SJCRH30 (cell line): Measurements from ENCODE around the gene SYTL5. TPM values are rescaled to one million over a fixed set of nuclear protein-coding genes. Genes with fewer than 3 reads are reported as not detected.
A peak's percentile ranks its signal among the peaks of the same experiment; 100 is the strongest.

Experiments used
- DNase-seq, 2 experiments: peaks; one replicate each; pipeline ENCODE4 v3.0.0-alpha.2; 2015 to 2020
- H3K27ac ChIP-seq: fragments of 250-450 bp; sonication (Bioruptor Pico); 2 replicates; pipeline ENCODE4 v1.5.1; 2020; ENCODE audit warnings: mild to moderate bottlenecking, moderate library complexity
- H3K27me3 ChIP-seq: fragments of 250-450 bp; sonication (Bioruptor Pico); 2 replicates; pipeline ENCODE4 v1.5.1; 2020; ENCODE audit warnings: mild to moderate bottlenecking, moderate library complexity
- H3K36me3 ChIP-seq: fragments of 250-450 bp; sonication (Bioruptor Pico); 2 replicates; pipeline ENCODE4 v1.5.1; 2020; ENCODE audit warnings: mild to moderate bottlenecking, moderate library complexity
- H3K4me1 ChIP-seq: fragments of 250-450 bp; sonication (Bioruptor Pico); 2 replicates; pipeline ENCODE4 v1.5.1; 2020; ENCODE audit warnings: mild to moderate bottlenecking, moderate library complexity
- H3K4me3 ChIP-seq: fragments of 250-450 bp; sonication (Bioruptor Pico); 2 replicates; pipeline ENCODE4 v1.5.1; 2020; ENCODE audit warnings: mild to moderate bottlenecking, moderate library complexity
- H3K9me3 ChIP-seq: fragments of 250-450 bp; sonication (Bioruptor Pico); replicated peaks from 2 replicates; pipeline ENCODE4 v1.5.1; 2020; ENCODE audit warnings: mild to moderate bottlenecking, moderate library complexity
- total RNA-seq: library from RNA; depleted of rRNA; stranded (reverse); fragments of >200 nt; shearing (Covaris generic); gene quantifications from 2 replicates; pipeline ENCODE4 v1.2.3, GENCODE V29; 2014

The SYTL5 gene
- total RNA-seq, 1 experiment from 2014 or later, result 0.28 TPM

DNA sequence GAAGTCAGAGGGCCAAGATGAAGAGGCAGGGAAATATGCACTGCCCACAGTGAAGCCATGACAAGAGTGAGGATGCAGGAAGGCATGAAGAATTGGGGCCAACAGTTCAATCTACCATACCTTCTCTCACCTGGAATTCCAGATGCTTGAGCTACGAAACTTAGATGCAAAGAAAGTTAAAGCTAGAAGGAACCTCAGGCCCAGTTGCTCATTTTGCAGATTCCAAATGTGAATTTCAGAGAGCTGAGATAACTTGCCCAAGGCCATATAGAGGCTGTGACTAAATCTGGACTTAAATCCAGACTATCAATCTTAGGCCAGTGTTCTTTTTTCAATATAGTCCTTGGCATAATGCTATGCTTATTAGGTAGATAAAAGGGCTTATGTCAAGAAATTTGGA is 121.6 kb downstream of the SYTL5 start:
- Histone ChIP-seq H3K4me3 (no peak overlapping the region), H3K27ac (no peak overlapping the region), H3K9me3 (no peaks in the 10 kb centered on the region), H3K4me1 (no peaks in the 10 kb centered on the region), H3K27me3 (no peaks in the 10 kb centered on the region), H3K36me3 (no peaks in the 10 kb centered on the region)
- no peak for DNase-seq

GRCh38 chrX:38129366-38129765 is 123.0 kb downstream of the SYTL5 start:
- Histone ChIP-seq H3K27ac (no peak overlapping the region), H3K27me3 (no peaks in the 10 kb centered on the region), H3K36me3 (no peaks in the 10 kb centered on the region), H3K4me3 (no peak overlapping the region), H3K9me3 (no peaks in the 10 kb centered on the region), H3K4me1 (no peaks in the 10 kb centered on the region)
- DNase-seq, result no peak

GRCh38 chrX:38138157-38138891 is 132.0 kb downstream of the SYTL5 start:
- no peaks in the 10 kb centered on the region for H3K9me3 ChIP-seq
- DNase-seq, result no peak

GRCh38 chrX:38138900-38139299 is 132.5 kb downstream of the SYTL5 start:
- DNase-seq, result no peak
- Histone ChIP-seq H3K27me3 (no peaks in the 10 kb centered on the region), H3K4me1 (no peaks in the 10 kb centered on the region), H3K4me3 (no peak overlapping the region), H3K36me3 (no peaks in the 10 kb centered on the region), H3K9me3 (no peaks in the 10 kb centered on the region), H3K27ac (no peak overlapping the region)

More at GRCh38 chrX:38138157-38138891, 132.0 kb downstream of the SYTL5 start:
- H3K36me3 ChIP-seq, result no peaks in the 10 kb centered on the region
- H3K27ac ChIP-seq, result no peak overlapping the region
- no peak overlapping the region for H3K4me3 ChIP-seq
- no peaks in the 10 kb centered on the region for H3K4me1 ChIP-seq
- no peaks in the 10 kb centered on the region for H3K27me3 ChIP-seq

DNA sequence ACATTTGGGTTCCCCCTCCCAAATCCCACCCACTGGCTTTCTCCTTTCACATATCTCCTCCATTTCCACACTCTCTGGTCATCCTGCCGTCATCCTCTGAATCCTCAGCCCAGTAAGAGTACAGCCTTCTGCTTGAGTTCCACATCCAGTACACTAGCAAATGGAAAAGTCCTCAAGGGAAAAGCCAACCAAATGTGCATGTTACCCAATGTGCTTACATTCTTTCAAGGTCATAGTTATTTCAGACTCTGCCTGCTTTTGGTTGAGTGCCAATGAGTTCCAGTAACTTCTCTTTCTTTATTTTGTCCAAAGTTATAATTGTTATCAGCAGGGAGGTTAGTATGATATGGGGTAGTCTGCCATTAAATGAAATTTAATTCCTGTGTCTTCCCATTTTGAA is 136.3 kb downstream of the SYTL5 start:
- no peaks in the 10 kb centered on the region for H3K36me3 ChIP-seq
- H3K27ac ChIP-seq, result no peak overlapping the region
- no peaks in the 10 kb centered on the region for H3K9me3 ChIP-seq
- no peaks in the 10 kb centered on the region for H3K4me1 ChIP-seq
- no peak overlapping the region for H3K4me3 ChIP-seq
- DNase-seq, result no peak
- no peaks in the 10 kb centered on the region for H3K27me3 ChIP-seq

- no peak overlapping the region for H3K27ac ChIP-seq
- H3K36me3 ChIP-seq, result no peaks in the 10 kb centered on the region
- H3K27me3 ChIP-seq, result no peaks in the 10 kb centered on the region
- H3K4me3 ChIP-seq, result no peak overlapping the region
- H3K4me1 ChIP-seq, result peaks cover 7% of the 10 kb centered on the region; the same call in 1 of the 2 replicates
- DNase-seq, result no peak
- no peaks in the 10 kb centered on the region for H3K9me3 ChIP-seq
Measured at GRCh38 chrX:38149016-38149415, 142.7 kb downstream of the SYTL5 start.

- H3K4me3 ChIP-seq, result no peak overlapping the region
- H3K9me3 ChIP-seq, result no peaks in the 10 kb centered on the region
- H3K36me3 ChIP-seq, result no peaks in the 10 kb centered on the region
- peaks cover 7% of the 10 kb centered on the region; the same call in 1 of the 2 replicates for H3K4me1 ChIP-seq
- DNase-seq, result no peak
- H3K27me3 ChIP-seq, result no peaks in the 10 kb centered on the region
- no peak overlapping the region for H3K27ac ChIP-seq
Measured at GRCh38 chrX:38150993-38151392, 144.6 kb downstream of the SYTL5 start.

- DNase-seq, result peak; percentile 51 to 55
- no peaks in the 10 kb centered on the region for H3K27me3 ChIP-seq
- H3K4me3 ChIP-seq, result no peak overlapping the region
- no peaks in the 10 kb centered on the region for H3K36me3 ChIP-seq
- no peak overlapping the region for H3K27ac ChIP-seq
- peaks cover 7% of the 10 kb centered on the region; the same call in 1 of the 2 replicates for H3K4me1 ChIP-seq
- H3K9me3 ChIP-seq, result no peaks in the 10 kb centered on the region
Measured at GRCh38 chrX:38151441-38151840, 145.1 kb downstream of the SYTL5 start.

GRCh38 chrX:38154340-38154739 is 148.0 kb downstream of the SYTL5 start:
- H3K36me3 ChIP-seq, result no peaks in the 10 kb centered on the region
- H3K27me3 ChIP-seq, result no peaks in the 10 kb centered on the region
- no peak overlapping the region for H3K4me3 ChIP-seq
- peaks cover 7% of the 10 kb centered on the region; the same call in 1 of the 2 replicates for H3K4me1 ChIP-seq
- no peak for DNase-seq
- H3K9me3 ChIP-seq, result no peaks in the 10 kb centered on the region
- H3K27ac ChIP-seq, result no peak overlapping the region

- Histone ChIP-seq H3K27ac (no peak overlapping the region), H3K4me1 (peaks cover 7% of the 10 kb centered on the region; the same call in 1 of the 2 replicates)
- DNase-seq, result no peak
Measured at GRCh38 chrX:38154818-38155217, 148.5 kb downstream of the SYTL5 start.

GRCh38 chrX:38156838-38157237 is 150.5 kb downstream of the SYTL5 start:
- Histone ChIP-seq H3K36me3 (no peaks in the 10 kb centered on the region), H3K27me3 (no peaks in the 10 kb centered on the region), H3K9me3 (no peaks in the 10 kb centered on the region), H3K27ac (no peak overlapping the region), H3K4me3 (no peak overlapping the region), H3K4me1 (no peaks in the 10 kb centered on the region; the same call in 1 of the 2 replicates)
- no peak for DNase-seq

More at GRCh38 chrX:38154818-38155217, 148.5 kb downstream of the SYTL5 start:
- H3K9me3 ChIP-seq, result no peaks in the 10 kb centered on the region
- H3K36me3 ChIP-seq, result no peaks in the 10 kb centered on the region
- no peak overlapping the region for H3K4me3 ChIP-seq
- H3K27me3 ChIP-seq, result no peaks in the 10 kb centered on the region

GRCh38 chrX:38163193-38163592 is 156.8 kb downstream of the SYTL5 start:
- Histone ChIP-seq H3K27ac (no peak overlapping the region), H3K9me3 (no peaks in the 10 kb centered on the region), H3K36me3 (no peaks in the 10 kb centered on the region)

GRCh38 chrX:38165023-38165422 is 158.7 kb downstream of the SYTL5 start:
- no peak for DNase-seq
- no peaks in the 10 kb centered on the region for H3K4me1 ChIP-seq
- no peaks in the 10 kb centered on the region for H3K9me3 ChIP-seq
- no peak overlapping the region for H3K4me3 ChIP-seq
- no peaks in the 10 kb centered on the region for H3K27me3 ChIP-seq
- H3K36me3 ChIP-seq, result no peaks in the 10 kb centered on the region
- no peak overlapping the region for H3K27ac ChIP-seq

More at GRCh38 chrX:38163193-38163592, 156.8 kb downstream of the SYTL5 start:
- DNase-seq, result no peak
- Histone ChIP-seq H3K4me3 (no peak overlapping the region), H3K27me3 (no peaks in the 10 kb centered on the region), H3K4me1 (no peaks in the 10 kb centered on the region)

- peak in 1 of 2 experiments; percentile 49 for DNase-seq
- H3K4me1 ChIP-seq, result no peaks in the 10 kb centered on the region
- no peaks in the 10 kb centered on the region for H3K36me3 ChIP-seq
- no peak overlapping the region for H3K27ac ChIP-seq
- no peaks in the 10 kb centered on the region for H3K27me3 ChIP-seq
- no peak overlapping the region for H3K4me3 ChIP-seq
- no peaks in the 10 kb centered on the region for H3K9me3 ChIP-seq
Measured at GRCh38 chrX:38166478-38167083, 160.2 kb downstream of the SYTL5 start.

DNA sequence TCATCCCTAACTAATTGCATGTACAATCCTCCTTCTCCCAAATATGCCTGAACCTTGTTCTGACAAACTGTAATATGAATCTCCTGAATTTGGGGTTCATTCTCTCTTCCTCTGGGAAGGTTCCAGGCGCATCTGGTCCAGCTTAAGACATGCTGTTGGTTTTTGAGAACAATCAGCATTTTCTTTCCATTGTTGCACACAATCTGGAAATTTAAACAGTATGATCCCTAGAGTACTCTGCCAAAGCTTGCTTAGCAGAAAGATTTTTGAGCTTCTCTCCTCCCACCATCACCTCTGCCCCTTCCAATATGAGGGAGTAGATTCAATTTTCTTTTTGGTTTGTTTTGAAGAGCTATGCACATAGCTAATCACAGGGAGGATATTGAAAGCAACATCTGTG is 164.2 kb downstream of the SYTL5 start:
- Histone ChIP-seq H3K4me3 (no peak overlapping the region), H3K36me3 (no peaks in the 10 kb centered on the region), H3K27ac (no peak overlapping the region), H3K4me1 (no peaks in the 10 kb centered on the region), H3K9me3 (no peaks in the 10 kb centered on the region), H3K27me3 (no peaks in the 10 kb centered on the region)
- no peak for DNase-seq
